ENCODE results near the gene THRA.
A peak's percentile ranks its signal among the peaks of the same experiment; 100 is the strongest.

THRA gene

GRCh38 chr17:40063187-40063771, 514 bp downstream of the THRA start:
- TF ChIP-seq TSHZ2 (CRISPR knock-in tag; IDR thresholded peaks at IDR 0.05) (no peak), ESRRG (CRISPR knock-in tag; IDR thresholded peaks at IDR 0.05) (no peak), RARB (CRISPR knock-in tag; IDR thresholded peaks at IDR 0.05) (no peak), SNAI2 (CRISPR knock-in tag; IDR thresholded peaks at IDR 0.05) (no peak), CREB5 (CRISPR knock-in tag; IDR thresholded peaks at IDR 0.05; ENCODE audit: low read depth) (no peak), ZFP30 (CRISPR knock-in tag; IDR thresholded peaks at IDR 0.05) (no peak), BACH2 (CRISPR knock-in tag; IDR thresholded peaks at IDR 0.05; ENCODE audit: borderline replicate concordance) (no peak), ARNTL (CRISPR knock-in tag; IDR thresholded peaks at IDR 0.05; ENCODE audit: borderline replicate concordance, low read depth) (no peak)
- ATAC-seq = peak; percentile 58

GRCh38 chr17:40063901-40064531, 1.3 kb downstream of the THRA start:
- ATAC-seq = no peak

GRCh38 chr17:40064971-40065768, 2.4 kb downstream of the THRA start:
- TF ChIP-seq ESRRG (CRISPR knock-in tag; IDR thresholded peaks at IDR 0.05) = no peak
- TF ChIP-seq ZNF8 (CRISPR knock-in tag; IDR thresholded peaks at IDR 0.05) = no peak
- TF ChIP-seq PATZ1 (CRISPR knock-in tag; IDR thresholded peaks at IDR 0.05; ENCODE audit: borderline replicate concordance) = no peak
- no peak for TF ChIP-seq ZFP30 (CRISPR knock-in tag; IDR thresholded peaks at IDR 0.05)
- TF ChIP-seq ZC3H10 (CRISPR knock-in tag; IDR thresholded peaks at IDR 0.05) = no peak
- TF ChIP-seq ZNF70 (CRISPR knock-in tag; IDR thresholded peaks at IDR 0.05) = no peak
- peak; percentile 44 for ATAC-seq

More at GRCh38 chr17:40063901-40064531, 1.3 kb downstream of the THRA start:
- no peak for TF ChIP-seq BACH2 (CRISPR knock-in tag; IDR thresholded peaks at IDR 0.05; ENCODE audit: borderline replicate concordance)
- TF ChIP-seq ZC3H10 (CRISPR knock-in tag; IDR thresholded peaks at IDR 0.05) = no peak
- no peak for TF ChIP-seq ZFP30 (CRISPR knock-in tag; IDR thresholded peaks at IDR 0.05)
- TF ChIP-seq PATZ1 (CRISPR knock-in tag; IDR thresholded peaks at IDR 0.05; ENCODE audit: borderline replicate concordance) = no peak
- TF ChIP-seq TCF4 (CRISPR knock-in tag; IDR thresholded peaks at IDR 0.05; ENCODE audit: borderline replicate concordance) = no peak
- TF ChIP-seq POU6F1 (CRISPR knock-in tag; IDR thresholded peaks at IDR 0.05; ENCODE audit: borderline replicate concordance, low read depth) = no peak
- no peak for TF ChIP-seq GLIS3 (CRISPR knock-in tag; IDR thresholded peaks at IDR 0.05)
- TF ChIP-seq OSR1 (CRISPR knock-in tag; IDR thresholded peaks at IDR 0.05) = no peak
- TF ChIP-seq ESRRG (CRISPR knock-in tag; IDR thresholded peaks at IDR 0.05) = no peak
- TF ChIP-seq ZFP3 (CRISPR knock-in tag; IDR thresholded peaks at IDR 0.05) = no peak
- TF ChIP-seq CSDC2 (CRISPR knock-in tag; IDR thresholded peaks at IDR 0.05) = no peak
- no peak for TF ChIP-seq TOX (CRISPR knock-in tag; IDR thresholded peaks at IDR 0.05; ENCODE audit: borderline replicate concordance)
